ENCODE results near the gene GPSM3.

GRCh38 chr6:32215617-32216016, 23.2 kb upstream of the GPSM3 start:
- TF ChIP-seq CTCF (conservative IDR thresholded peaks at IDR 0.05) (no peak), EZH2 (IDR thresholded peaks at IDR 0.05; ENCODE audit: low read depth) (no peak)

All from PC-9 (cell line).